ENCODE measurements around the gene ERCC3.

DNA sequence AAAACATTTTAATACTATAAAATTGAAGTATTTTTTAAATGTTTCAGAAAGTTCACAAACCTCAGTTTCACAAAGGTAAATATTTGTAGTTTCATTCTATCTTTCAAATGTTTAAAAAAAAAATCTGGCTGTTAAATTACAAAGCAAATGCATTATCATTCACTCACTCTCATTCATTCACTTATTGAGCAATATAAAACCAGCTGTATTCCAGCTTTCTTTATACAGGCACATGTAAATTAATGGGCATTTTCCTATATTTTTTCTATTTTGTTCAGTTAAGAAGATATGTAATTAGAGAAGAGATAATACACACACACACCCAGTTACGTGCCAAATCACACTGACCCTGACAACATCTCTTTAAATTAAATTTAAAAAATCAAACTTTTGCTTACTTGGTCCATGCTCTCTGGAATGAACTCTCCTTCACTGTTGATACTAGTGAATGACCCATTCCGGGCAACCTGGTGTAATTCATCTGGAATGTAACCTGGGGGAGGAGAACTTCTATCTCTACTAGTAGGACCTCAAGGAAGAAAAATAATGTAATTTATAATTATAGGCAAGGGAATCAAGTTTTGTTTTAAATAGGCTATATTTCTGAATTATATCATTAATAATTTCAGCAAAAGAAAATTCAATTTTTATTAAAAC lies 32.5 kb upstream of the ERCC3 start:
- TF ChIP-seq POLR2A (IDR thresholded peaks at IDR 0.05; ENCODE audit: low read length), result no peak
- TF ChIP-seq, protein P1, sequence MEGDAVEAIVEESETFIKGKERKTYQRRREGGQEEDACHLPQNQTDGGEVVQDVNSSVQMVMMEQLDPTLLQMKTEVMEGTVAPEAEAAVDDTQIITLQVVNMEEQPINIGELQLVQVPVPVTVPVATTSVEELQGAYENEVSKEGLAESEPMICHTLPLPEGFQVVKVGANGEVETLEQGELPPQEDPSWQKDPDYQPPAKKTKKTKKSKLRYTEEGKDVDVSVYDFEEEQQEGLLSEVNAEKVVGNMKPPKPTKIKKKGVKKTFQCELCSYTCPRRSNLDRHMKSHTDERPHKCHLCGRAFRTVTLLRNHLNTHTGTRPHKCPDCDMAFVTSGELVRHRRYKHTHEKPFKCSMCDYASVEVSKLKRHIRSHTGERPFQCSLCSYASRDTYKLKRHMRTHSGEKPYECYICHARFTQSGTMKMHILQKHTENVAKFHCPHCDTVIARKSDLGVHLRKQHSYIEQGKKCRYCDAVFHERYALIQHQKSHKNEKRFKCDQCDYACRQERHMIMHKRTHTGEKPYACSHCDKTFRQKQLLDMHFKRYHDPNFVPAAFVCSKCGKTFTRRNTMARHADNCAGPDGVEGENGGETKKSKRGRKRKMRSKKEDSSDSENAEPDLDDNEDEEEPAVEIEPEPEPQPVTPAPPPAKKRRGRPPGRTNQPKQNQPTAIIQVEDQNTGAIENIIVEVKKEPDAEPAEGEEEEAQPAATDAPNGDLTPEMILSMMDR (IDR thresholded peaks at IDR 0.05), result no peak

Data from A549 (cell line).